ENCODE measurements around the gene KMT2C.
A peak's percentile ranks its signal among the peaks of the same experiment; 100 is the strongest.
"Not testable (repeated sequence)": the region's sequence is repeated elsewhere in the genome, so short reads cannot be mapped to it uniquely, and the experiment has no call there.

The KMT2C gene

GRCh38 chr7:152443586-152443985 is 7.8 kb upstream of the KMT2C start:
- no peak for TF ChIP-seq CTCF (IDR thresholded peaks at IDR 0.05; ENCODE audit: extremely low read depth, missing control alignments)
- no peak for DNase-seq (ENCODE audit: low spot score)

- no peak for DNase-seq (ENCODE audit: low spot score)
- TF ChIP-seq CTCF (IDR thresholded peaks at IDR 0.05; ENCODE audit: extremely low read depth, missing control alignments), result no peak
Measured at GRCh38 chr7:152442330-152442835, 6.6 kb upstream of the KMT2C start.

GRCh38 chr7:152441810-152442209 is 6.0 kb upstream of the KMT2C start:
- DNase-seq (ENCODE audit: low spot score), result not testable (repeated sequence)

GRCh38 chr7:152441168-152441567 is 5.4 kb upstream of the KMT2C start:
- not testable (repeated sequence) for DNase-seq (ENCODE audit: low spot score)

- not testable (repeated sequence) for DNase-seq (ENCODE audit: low spot score)
Measured at GRCh38 chr7:152438017-152438416, 2.2 kb upstream of the KMT2C start.

GRCh38 chr7:152436931-152437575 is 1.2 kb upstream of the KMT2C start:
- DNase-seq (ENCODE audit: low spot score), result not testable (repeated sequence)

- DNase-seq (ENCODE audit: low spot score), result peak; percentile 96
- TF ChIP-seq CTCF (IDR thresholded peaks at IDR 0.05; ENCODE audit: extremely low read depth, missing control alignments), result no peak
Measured at GRCh38 chr7:152436111-152436930, 518 bp upstream of the KMT2C start.

- peak; percentile 21 for DNase-seq (ENCODE audit: low spot score)
Measured at GRCh38 chr7:152434511-152435383, 1.1 kb downstream of the KMT2C start.

- not testable (repeated sequence) for DNase-seq (ENCODE audit: low spot score)
Measured at GRCh38 chr7:152433721-152434490, 1.9 kb downstream of the KMT2C start.

- not testable (repeated sequence) for DNase-seq (ENCODE audit: low spot score)
Measured at GRCh38 chr7:152432735-152433134, 3.1 kb downstream of the KMT2C start.

Measured in GM20000 (cell line).